Fibroblast of skin of left biceps (primary cell): ENCODE results near the gene MIP.
"Not testable (repeated sequence)": the region's sequence is repeated elsewhere in the genome, so short reads cannot be mapped to it uniquely, and the experiment has no call there.

Experiments
- DNase-seq, 2 experiments: peaks; one replicate each; pipeline ENCODE4 v3.0.0-alpha.2; 2013; ENCODE audit warnings: low read depth in 2 of 2

Gene MIP

GRCh38 chr12:56468216-56469006 is 14.0 kb upstream of the MIP start, which contains the start of gene SPRYD4:
Gene SPRYD4, plus strand, starts transcription at chr12:56468578. Its CDS starts 14 bp downstream, at chr12:56468592.
- peak; percentile 69 to 71 for DNase-seq

GRCh38 chr12:56462565-56462964 is 8.1 kb upstream of the MIP start:
- no peak for DNase-seq

- DNase-seq = no peak
These were observed 7.0 kb upstream of the MIP start for GRCh38 chr12:56461235-56462159.

GRCh38 chr12:56457817-56458216 is 3.4 kb upstream of the MIP start:
- no peak for DNase-seq

GRCh38 chr12:56451147-56451546 is 3.3 kb downstream of the MIP start:
- DNase-seq = no peak

- DNase-seq = no peak
These were observed 4.2 kb downstream of the MIP start for GRCh38 chr12:56450241-56450640.

- DNase-seq = no peak
These were observed 4.9 kb downstream of the MIP start for GRCh38 chr12:56449622-56449984.

GRCh38 chr12:56448860-56449621 is 5.4 kb downstream of the MIP start, which contains the start of gene TIMELESS:
Gene TIMELESS, minus strand, starts transcription at chr12:56449426. Its CDS starts 15,256 bp downstream, at chr12:56434170.
- DNase-seq = peak; percentile 47 to 60

GRCh38 chr12:56443208-56443607 is 11.2 kb downstream of the MIP start:
- DNase-seq = not testable (repeated sequence)

- DNase-seq = no peak
These were observed 16.9 kb downstream of the MIP start for GRCh38 chr12:56437430-56438176.

GRCh38 chr12:56434828-56435227 is 19.6 kb downstream of the MIP start:
- DNase-seq = no peak

GRCh38 chr12:56431850-56432249 is 22.6 kb downstream of the MIP start:
- DNase-seq = no peak

GRCh38 chr12:56431288-56431687 is 23.2 kb downstream of the MIP start:
- DNase-seq = no peak

- no peak for DNase-seq
These were observed 28.5 kb downstream of the MIP start for GRCh38 chr12:56425940-56426438.

- no peak for DNase-seq
These were observed 29.3 kb downstream of the MIP start for GRCh38 chr12:56425193-56425592.

- no peak for DNase-seq
These were observed 34.0 kb downstream of the MIP start for GRCh38 chr12:56420411-56420810.

GRCh38 chr12:56417739-56418138 is 36.7 kb downstream of the MIP start:
- DNase-seq = no peak

GRCh38 chr12:56414401-56414800 is 40.1 kb downstream of the MIP start:
- DNase-seq = no peak

- no peak for DNase-seq
These were observed 41.1 kb downstream of the MIP start for GRCh38 chr12:56413392-56413791.

GRCh38 chr12:56411781-56412639 is 42.4 kb downstream of the MIP start:
- no peak for DNase-seq
